ENCODE data around the gene KPNB1. TPM values are rescaled to one million over a fixed set of nuclear protein-coding genes. Genes with fewer than 3 reads are reported as not detected.
"Not testable (repeated sequence)": the region's sequence is repeated elsewhere in the genome, so short reads cannot be mapped to it uniquely, and the experiment has no call there.

KPNB1 gene
- total and polyA plus RNA-seq, 2 experiments from 2014 or later = 59.5 to 423 TPM

DNA sequence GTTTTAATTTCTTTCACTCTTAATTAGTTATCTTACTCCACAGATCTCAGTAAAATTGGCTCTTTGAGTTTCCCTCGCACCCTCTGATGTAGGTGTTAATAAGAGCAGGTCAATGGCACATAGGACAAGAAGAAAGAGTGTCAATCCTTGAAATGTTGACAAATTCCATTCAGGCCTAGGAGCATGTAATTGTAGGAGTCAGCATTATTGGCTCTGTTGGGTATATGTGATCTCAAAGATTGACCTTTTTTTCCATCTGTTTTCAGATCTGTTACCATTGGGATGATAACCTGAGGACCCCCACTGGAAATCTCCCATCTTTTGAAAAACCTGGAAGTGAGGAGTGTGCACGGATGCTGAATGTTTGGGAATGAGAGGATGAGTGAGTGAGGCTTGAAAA is 32.4 kb downstream of the KPNB1 start:
- Histone ChIP-seq H3K9me2 (ENCODE audit: insufficient read depth) (no peaks in the 10 kb centered on the region), H3K36me3 (ENCODE audit: low read depth) (peaks cover 64% of the 10 kb centered on the region), H2AFZ (no peak overlapping the region), H3K79me2 (ENCODE audit: insufficient read depth) (peaks cover 43% of the 10 kb centered on the region), H3K4me1 (ENCODE audit: insufficient read depth) (peaks cover 37% of the 10 kb centered on the region), H3K9me3 (ENCODE audit: low read depth) (no peaks in the 10 kb centered on the region), H3K4me2 (ENCODE audit: unreplicated experiment) (no peak overlapping the region), H3K27ac (0 out of 2 replicates have a peak overlapping the region, but pooled peaks have one; percentile 5), H3K27me3 (replicated peaks; ENCODE audit: insufficient read depth) (no peaks in the 10 kb centered on the region), H3F3A (ENCODE audit: insufficient read depth) (peaks cover 89% of the 10 kb centered on the region), H4K20me1 (ENCODE audit: insufficient read depth) (no peaks in the 10 kb centered on the region), H3K4me3 (no peak overlapping the region), H3K9ac (no peak overlapping the region)
- DNase-seq = no peak
- in situ Hi-C loops (cut with MboI) = no loop called here
- 95 to 97% methylated on average over 2 of the region's 2 CpGs for WGBS, 2 experiments (ENCODE audit: low coverage in 1 of 2, low lambda C conversion rate in 2 of 2, missing lambda C conversion rate in 2 of 2)
- TF ChIP-seq EZH2 (IDR thresholded peaks at IDR 0.05; ENCODE audit: insufficient read depth, poor library complexity, severe bottlenecking) (no peak), EZH2phosphoT487 (IDR thresholded peaks at IDR 0.05; ENCODE audit: insufficient read depth, low read depth) (no peak)

DNA sequence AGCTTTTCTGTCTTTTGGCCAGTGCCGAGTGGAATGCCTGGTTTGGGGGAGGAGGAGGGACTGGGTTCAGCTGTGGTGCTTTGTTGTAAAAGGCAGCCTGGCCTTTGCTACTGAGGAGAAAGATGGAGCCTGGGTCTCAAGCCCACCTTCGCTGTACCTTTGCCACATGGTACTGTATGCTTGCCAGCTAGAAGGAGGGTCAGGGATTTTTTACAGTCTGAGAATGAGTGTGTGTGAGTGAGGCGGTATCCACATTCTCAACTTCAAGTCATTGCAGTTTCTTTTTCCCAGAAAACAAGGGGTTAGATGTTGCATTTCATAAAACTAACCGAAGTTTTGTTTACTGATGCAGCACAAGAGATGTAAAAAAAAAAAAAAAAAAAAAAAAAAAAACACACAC is 33.0 kb downstream of the KPNB1 start:
- Histone ChIP-seq H3K79me2 (ENCODE audit: insufficient read depth) (peaks cover 37% of the 10 kb centered on the region), H3K36me3 (ENCODE audit: low read depth) (peaks cover 58% of the 10 kb centered on the region), H3F3A (ENCODE audit: insufficient read depth) (peaks cover 91% of the 10 kb centered on the region), H3K27ac (0 out of 2 replicates have a peak overlapping the region, but pooled peaks have one; percentile 5), H3K4me1 (ENCODE audit: insufficient read depth) (peaks cover 43% of the 10 kb centered on the region)
- H3K27me3 ChIP-seq (replicated peaks; ENCODE audit: insufficient read depth); H4K20me1 ChIP-seq (ENCODE audit: insufficient read depth); H3K9ac ChIP-seq; H3K9me3 ChIP-seq (ENCODE audit: low read depth); H3K4me3 ChIP-seq; H3K4me2 ChIP-seq (ENCODE audit: unreplicated experiment); H3K9me2 ChIP-seq (ENCODE audit: insufficient read depth); in situ Hi-C loops (cut with MboI); DNase-seq; H2AFZ ChIP-seq: not testable (repeated sequence)
- WGBS, 2 experiments (ENCODE audit: low coverage in 1 of 2, low lambda C conversion rate in 2 of 2, missing lambda C conversion rate in 2 of 2) = 85 to 93% methylated on average over 4 of the region's 4 CpGs

DNA sequence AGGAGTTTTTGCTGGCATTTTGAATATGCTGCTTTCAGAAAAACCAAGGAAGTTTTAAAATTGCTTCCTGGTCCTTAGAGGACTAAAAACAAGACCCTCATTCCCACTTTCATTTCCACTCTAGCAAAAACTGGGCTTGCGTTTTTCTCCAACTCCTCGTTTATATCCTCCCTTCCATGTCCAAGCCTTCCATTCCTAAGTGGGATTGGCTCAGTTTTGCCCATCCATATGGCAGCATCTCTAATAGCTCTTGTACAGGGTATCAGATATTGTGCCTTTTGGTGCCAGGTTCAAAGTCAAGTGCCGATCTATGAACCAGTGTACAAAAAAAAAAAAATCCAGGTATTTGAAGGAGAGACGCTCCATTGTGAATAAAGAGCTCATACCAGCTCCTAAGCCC is 34.3 kb downstream of the KPNB1 start:
- Histone ChIP-seq H4K20me1 (ENCODE audit: insufficient read depth) (no peaks in the 10 kb centered on the region), H3F3A (ENCODE audit: insufficient read depth) (peaks cover 88% of the 10 kb centered on the region), H3K9ac (no peak overlapping the region), H3K4me1 (ENCODE audit: insufficient read depth) (peaks cover 48% of the 10 kb centered on the region), H3K9me3 (ENCODE audit: low read depth) (no peaks in the 10 kb centered on the region), H3K27ac (peak overlapping the region; percentile 91; the same call in 1 of the 2 replicates), H3K4me2 (ENCODE audit: unreplicated experiment) (no peak overlapping the region), H3K4me3 (no peak overlapping the region), H3K9me2 (ENCODE audit: insufficient read depth) (no peaks in the 10 kb centered on the region), H2AFZ (no peak overlapping the region), H3K36me3 (ENCODE audit: low read depth) (peaks cover 46% of the 10 kb centered on the region), H3K27me3 (replicated peaks; ENCODE audit: insufficient read depth) (no peaks in the 10 kb centered on the region), H3K79me2 (ENCODE audit: insufficient read depth) (peaks cover 29% of the 10 kb centered on the region)
- WGBS, 2 experiments (ENCODE audit: low coverage in 1 of 2, low lambda C conversion rate in 2 of 2, missing lambda C conversion rate in 2 of 2) = 98 to 100% methylated on average over 4 of the region's 4 CpGs
- TF ChIP-seq EZH2phosphoT487 (IDR thresholded peaks at IDR 0.05; ENCODE audit: insufficient read depth, low read depth) = no peak
- TF ChIP-seq EZH2 (IDR thresholded peaks at IDR 0.05; ENCODE audit: insufficient read depth, poor library complexity, severe bottlenecking) = no peak
- no peak for DNase-seq
- in situ Hi-C loops (cut with MboI) = no loop called here

DNA sequence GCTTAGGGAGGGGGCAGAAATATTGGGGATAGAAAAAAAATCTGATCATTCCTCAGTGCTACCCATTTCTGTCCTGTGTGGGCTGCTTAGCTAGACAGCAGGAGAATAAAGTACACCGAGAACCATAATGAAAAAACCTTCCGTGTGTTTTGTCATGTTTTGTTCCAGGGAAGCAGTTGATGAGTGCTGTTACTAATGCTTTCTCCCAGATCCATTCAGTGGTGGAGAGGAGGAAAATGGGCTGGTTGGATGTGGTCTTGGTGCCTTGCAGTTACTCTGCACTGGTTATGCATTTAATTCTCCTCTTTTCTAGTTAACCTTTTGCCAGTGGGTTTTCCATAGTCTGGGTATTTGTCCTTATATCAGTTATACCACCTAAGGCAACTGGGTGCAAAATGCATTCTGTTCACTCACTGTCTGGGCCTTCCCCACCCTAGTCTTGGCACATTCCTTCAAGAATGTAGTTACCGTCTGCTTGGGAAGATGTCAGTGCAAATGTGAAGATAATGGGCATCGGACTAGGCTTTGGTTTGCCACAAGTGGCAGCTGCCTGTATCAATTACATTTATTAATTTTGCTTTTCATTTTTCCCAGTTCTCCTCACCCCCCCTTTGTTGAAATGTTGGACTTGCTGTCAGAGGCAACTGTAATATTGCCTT is 34.9 kb downstream of the KPNB1 start:
- in situ Hi-C loops (cut with MboI) = no loop called here
- Histone ChIP-seq H3K9ac (peak overlapping the region; percentile 67; the same call in 1 of the 2 replicates), H3K4me3 (no peak overlapping the region), H4K20me1 (ENCODE audit: insufficient read depth) (no peaks in the 10 kb centered on the region), H3K27me3 (replicated peaks; ENCODE audit: insufficient read depth) (no peaks in the 10 kb centered on the region), H3F3A (ENCODE audit: insufficient read depth) (peaks cover 84% of the 10 kb centered on the region), H3K79me2 (ENCODE audit: insufficient read depth) (peaks cover 23% of the 10 kb centered on the region), H3K4me1 (ENCODE audit: insufficient read depth) (peaks cover 48% of the 10 kb centered on the region), H3K27ac (peak overlapping the region; percentile 91), H3K9me3 (ENCODE audit: low read depth) (no peaks in the 10 kb centered on the region), H3K4me2 (ENCODE audit: unreplicated experiment) (peak overlapping the region; percentile 60), H2AFZ (no peak overlapping the region), H3K9me2 (ENCODE audit: insufficient read depth) (no peaks in the 10 kb centered on the region), H3K36me3 (ENCODE audit: low read depth) (peaks cover 41% of the 10 kb centered on the region)
- no peak for DNase-seq
- TF ChIP-seq EZH2 (IDR thresholded peaks at IDR 0.05; ENCODE audit: insufficient read depth, poor library complexity, severe bottlenecking) (no peak), EZH2phosphoT487 (IDR thresholded peaks at IDR 0.05; ENCODE audit: insufficient read depth, low read depth) (no peak)
- 82 to 83% methylated on average over 4 of the region's 4 CpGs for WGBS, 2 experiments (ENCODE audit: low coverage in 1 of 2, low lambda C conversion rate in 2 of 2, missing lambda C conversion rate in 2 of 2)
